OCI-LY7 (cell line): ENCODE data around the gene ACADVL.

Experiments used
- CTCF ChIP-seq: fragments of 200-600 bp; sonication (generic); conservative IDR thresholded peaks from 2 replicates; pipeline ENCODE4 v1.5.1; 2014; ENCODE audit warnings: mild to moderate bottlenecking, antibody characterized with exemption, low read length, moderate library complexity, mixed read lengths
- EZH2phosphoT487 ChIP-seq: fragments of 200-600 bp; sonication (generic); IDR thresholded peaks from 2 replicates; pipeline ENCODE4 v1.6.1; 2018; ENCODE audit warnings: low read depth, borderline replicate concordance, mild to moderate bottlenecking, mixed run types, antibody characterized with exemption, low read length, moderate library complexity, mixed read lengths

- TF ChIP-seq CTCF (no peak), EZH2phosphoT487 (no peak)
These were observed 45.0 kb upstream of the ACADVL start for GRCh38 chr17:7174603-7175326.
